Loucy (cell line): ENCODE measurements around the gene RPH3AL.

Experiments
- EZH2phosphoT487 ChIP-seq: fragments of 200-600 bp; IDR thresholded peaks from 2 replicates; pipeline ENCODE4 v1.6.1; 2018; ENCODE audit warnings: antibody characterized with exemption, mild to moderate bottlenecking, moderate library complexity, borderline replicate concordance
- TF ChIP-seq, protein P1 (sequence below): fragments of 200-600 bp; sonication (generic); conservative IDR thresholded peaks from 2 replicates; pipeline ENCODE4 v1.5.1; 2014; ENCODE audit warnings: mild to moderate bottlenecking, antibody characterized with exemption, low read length

DNA sequence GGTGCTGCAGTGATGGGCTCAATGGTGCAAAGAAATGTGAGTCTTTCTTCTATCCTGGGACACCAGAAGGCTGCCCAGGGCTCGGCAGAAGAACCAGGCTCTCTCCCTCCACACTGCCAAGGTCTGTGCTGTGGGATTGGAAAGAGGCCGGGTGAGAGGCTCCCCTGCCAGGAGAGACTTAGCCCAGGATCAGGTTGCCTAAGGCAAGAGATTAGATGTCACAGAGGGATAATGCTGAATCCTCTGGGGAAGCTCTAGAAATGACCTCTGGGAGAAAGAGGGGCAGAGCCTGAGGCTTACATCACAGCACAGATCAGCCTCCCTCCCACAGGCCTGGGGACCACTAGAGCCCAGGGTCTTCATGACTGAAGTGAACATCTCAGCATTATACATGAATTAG, 165.5 kb downstream of the RPH3AL start:
- TF ChIP-seq, protein P1, sequence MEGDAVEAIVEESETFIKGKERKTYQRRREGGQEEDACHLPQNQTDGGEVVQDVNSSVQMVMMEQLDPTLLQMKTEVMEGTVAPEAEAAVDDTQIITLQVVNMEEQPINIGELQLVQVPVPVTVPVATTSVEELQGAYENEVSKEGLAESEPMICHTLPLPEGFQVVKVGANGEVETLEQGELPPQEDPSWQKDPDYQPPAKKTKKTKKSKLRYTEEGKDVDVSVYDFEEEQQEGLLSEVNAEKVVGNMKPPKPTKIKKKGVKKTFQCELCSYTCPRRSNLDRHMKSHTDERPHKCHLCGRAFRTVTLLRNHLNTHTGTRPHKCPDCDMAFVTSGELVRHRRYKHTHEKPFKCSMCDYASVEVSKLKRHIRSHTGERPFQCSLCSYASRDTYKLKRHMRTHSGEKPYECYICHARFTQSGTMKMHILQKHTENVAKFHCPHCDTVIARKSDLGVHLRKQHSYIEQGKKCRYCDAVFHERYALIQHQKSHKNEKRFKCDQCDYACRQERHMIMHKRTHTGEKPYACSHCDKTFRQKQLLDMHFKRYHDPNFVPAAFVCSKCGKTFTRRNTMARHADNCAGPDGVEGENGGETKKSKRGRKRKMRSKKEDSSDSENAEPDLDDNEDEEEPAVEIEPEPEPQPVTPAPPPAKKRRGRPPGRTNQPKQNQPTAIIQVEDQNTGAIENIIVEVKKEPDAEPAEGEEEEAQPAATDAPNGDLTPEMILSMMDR, result no peak
- TF ChIP-seq EZH2phosphoT487, result no peak
